Mesothelial cell of epicardium (in vitro differentiated cells): ENCODE measurements around the gene UBE2E2. TPM values are rescaled to one million over a fixed set of nuclear protein-coding genes. Genes with fewer than 3 reads are reported as not detected.

ENCODE experiments used
- DNase-seq, 2 experiments: peaks; one replicate each; pipeline ENCODE4 v3.0.0; 2021; ENCODE audit warnings: low spot score in 2 of 2; ENCODE audit not compliant: unreplicated experiment in 2 of 2
- H3K27ac Mint-ChIP-seq: 2 replicates; pipeline ENCODE4 v1.8.0; 2021; ENCODE audit warnings: mixed read lengths
- H3K27me3 Mint-ChIP-seq: 2 replicates; pipeline ENCODE4 v1.8.0; 2021; ENCODE audit warnings: low read depth, mixed read lengths
- H3K36me3 Mint-ChIP-seq: 2 replicates; pipeline ENCODE4 v1.8.0; 2021; ENCODE audit warnings: mixed read lengths
- H3K4me1 Mint-ChIP-seq: 2 replicates; pipeline ENCODE4 v1.8.0; 2021; ENCODE audit warnings: mixed read lengths
- H3K4me3 Mint-ChIP-seq: 2 replicates; pipeline ENCODE4 v1.8.0; 2021; ENCODE audit warnings: mild to moderate bottlenecking, moderate library complexity, mixed read lengths
- H3K9me3 Mint-ChIP-seq: 2 replicates; pipeline ENCODE4 v1.8.0; 2021; ENCODE audit warnings: mixed read lengths
- CTCF ChIP-seq: fragments of 200-600 bp; sonication (generic); IDR thresholded peaks from one replicate; pipeline ENCODE4 v1.5.0; 2021; ENCODE audit warnings: antibody characterized with exemption; ENCODE audit not compliant: unreplicated experiment
- total RNA-seq: library from RNA; stranded (reverse); gene quantifications from 3 replicates; pipeline ENCODE4 v1.2.1, GENCODE V29; 2021

The UBE2E2 gene
- total RNA-seq, 1 donor from 2014 or later = 42.3 TPM

GRCh38 chr3:23421811-23422516, 218.8 kb downstream of the UBE2E2 start:
- TF ChIP-seq CTCF = no peak
- Mint-ChIP-seq H3K4me1 (no peaks in the 10 kb centered on the region), H3K4me3 (no peak overlapping the region), H3K9me3 (peaks cover 15% of the 10 kb centered on the region), H3K27ac (no peak overlapping the region), H3K36me3 (peaks cover 1% of the 10 kb centered on the region), H3K27me3 (no peaks in the 10 kb centered on the region)
- no peak for DNase-seq

GRCh38 chr3:23422517-23422851, 219.4 kb downstream of the UBE2E2 start:
- H3K27ac Mint-ChIP-seq = no peak overlapping the region
- TF ChIP-seq CTCF = no peak
- H3K4me1 Mint-ChIP-seq = no peaks in the 10 kb centered on the region
- H3K27me3 Mint-ChIP-seq = no peaks in the 10 kb centered on the region
- no peak overlapping the region for H3K4me3 Mint-ChIP-seq
- H3K36me3 Mint-ChIP-seq = peaks cover 1% of the 10 kb centered on the region
- no peak for DNase-seq
- peaks cover 20% of the 10 kb centered on the region for H3K9me3 Mint-ChIP-seq

GRCh38 chr3:23425410-23425809, 222.3 kb downstream of the UBE2E2 start:
- Mint-ChIP-seq H3K9me3 (peaks cover 23% of the 10 kb centered on the region), H3K4me1 (no peaks in the 10 kb centered on the region), H3K4me3 (no peak overlapping the region), H3K27me3 (no peaks in the 10 kb centered on the region), H3K36me3 (peaks cover 1% of the 10 kb centered on the region), H3K27ac (no peak overlapping the region)
- no peak for TF ChIP-seq CTCF
- DNase-seq = no peak

GRCh38 chr3:23430781-23431398, 227.8 kb downstream of the UBE2E2 start:
- no peaks in the 10 kb centered on the region for H3K4me1 Mint-ChIP-seq
- no peak overlapping the region for H3K4me3 Mint-ChIP-seq
- H3K27ac Mint-ChIP-seq = no peak overlapping the region
- no peaks in the 10 kb centered on the region for H3K27me3 Mint-ChIP-seq
- TF ChIP-seq CTCF = no peak
- H3K9me3 Mint-ChIP-seq = peaks cover 15% of the 10 kb centered on the region
- no peak for DNase-seq
- no peaks in the 10 kb centered on the region for H3K36me3 Mint-ChIP-seq

- H3K4me3 Mint-ChIP-seq = no peak overlapping the region
- no peaks in the 10 kb centered on the region for H3K27me3 Mint-ChIP-seq
- H3K9me3 Mint-ChIP-seq = peaks cover 8% of the 10 kb centered on the region
- no peak for TF ChIP-seq CTCF
- no peaks in the 10 kb centered on the region for H3K4me1 Mint-ChIP-seq
- DNase-seq = no peak
- no peaks in the 10 kb centered on the region for H3K36me3 Mint-ChIP-seq
- H3K27ac Mint-ChIP-seq = no peak overlapping the region
Observed at GRCh38 chr3:23431764-23432163, 228.6 kb downstream of the UBE2E2 start.
